Sigmoid colon (tissue), 7 donors: ENCODE results near the gene TNFRSF18. TPM values are rescaled to one million over a fixed set of nuclear protein-coding genes. Genes with fewer than 3 reads are reported as not detected.

Experiments used
- DNase-seq: peaks from one replicate; pipeline ENCODE4 v3.0.0-alpha.2; 2019
- H3K27ac ChIP-seq, 4 donors: fragments of 200-600 bp; sonication (generic); one replicate each; pipeline ENCODE4 v1.5.1; 2016 to 2019; ENCODE audit warnings: mild to moderate bottlenecking in 1 of 4
- H3K27me3 ChIP-seq, 3 donors: fragments of 200-600 bp; sonication (generic); one replicate each; pipeline ENCODE4 v1.5.1; 2019; ENCODE audit warnings: mild to moderate bottlenecking in 1 of 3
- H3K36me3 ChIP-seq, 4 donors: fragments of 200-600 bp; sonication (generic); one replicate each; pipeline ENCODE4 v1.5.1; 2016 to 2019
- H3K4me1 ChIP-seq, 4 donors: fragments of 200-600 bp; sonication (generic); one replicate each; pipeline ENCODE4 v1.5.1; 2017 to 2019
- H3K4me3 ChIP-seq, 4 donors: fragments of 200-600 bp; sonication (generic); one replicate each; pipeline ENCODE4 v1.5.1; 2017 to 2019; ENCODE audit warnings: mild to moderate bottlenecking in 2 of 4, moderate library complexity in 1 of 4
- H3K9me3 ChIP-seq, 4 donors: fragments of 200-600 bp in 3 of 4; sonication (generic) in 3 of 4; one replicate each; pipeline versions ENCODE4 v1.5.1 to v1.6.1; 2013 to 2019
- CTCF ChIP-seq, 4 experiments: fragments of 450-650 bp in 3 of 4; fragments of 200-600 bp in 1 of 4; IDR thresholded peaks; one replicate each; pipeline ENCODE4 v1.5.1; 2016 to 2019; ENCODE audit warnings: antibody characterized with exemption in 4 of 4, mild to moderate bottlenecking in 3 of 4, moderate library complexity in 2 of 4
- EP300 ChIP-seq, 4 donors: sonication (generic); formaldehyde crosslinking; IDR thresholded peaks; one replicate each; pipeline ENCODE4 v1.6.1; 2017; ENCODE audit warnings: antibody characterized with exemption in 4 of 4
- POLR2A ChIP-seq, 2 donors: fragments of 450-650 bp; IDR thresholded peaks; one replicate each; pipeline ENCODE4 v1.6.1; 2016; ENCODE audit warnings: antibody characterized with exemption in 2 of 2, mild to moderate bottlenecking in 2 of 2, moderate library complexity in 2 of 2
- POLR2AphosphoS5 ChIP-seq, 4 donors: sonication (generic); formaldehyde crosslinking; IDR thresholded peaks; one replicate each; pipeline ENCODE4 v1.6.1; 2017; ENCODE audit warnings: antibody characterized with exemption in 4 of 4
- WGBS, 2 donors: extraction: QIAGEN DNeasy Blood & Tissue Kit; methylation state at CpG; one replicate each; pipeline ENCODE4 v1.1.7; 2013; 5-methylcytosine and 5-hydroxymethylcytosine counted together
- intact Hi-C: fragments of 100-400 bp; cut with DNase I; formaldehyde crosslinking; loops from one replicate; pipeline ENCODE4 v1.15.1; 2023
- polyA plus RNA-seq, 3 donors: library from polyadenylated mRNA; stranded (reverse); fragments of 200-250 nt; gene quantifications; one replicate each; pipeline ENCODE4 v1.2.3, GENCODE V29; 2013
- total RNA-seq, 4 donors: library from RNA; depleted of rRNA; stranded (reverse); fragments of >200 nt; gene quantifications; one replicate each; pipeline ENCODE4 v1.1.0, GENCODE V29; 2016
- donor health status: healthy with polysubstance abuse.
- donor health status: Bipolar disorder and iron deficiency.
- donor health status: healthy.

Gene TNFRSF18
- total and polyA plus RNA-seq, 7 donors = 0.71 to 3.9 (median 1.2) TPM; not detected in 4

GRCh38 chr1:1240822-1241587, 34.6 kb upstream of the TNFRSF18 start:
- H3K4me1 ChIP-seq = peaks cover 0 to 13% (median under 1%) of the 10 kb centered on the region in 4 donors
- H3K9me3 ChIP-seq = no peaks in the 10 kb centered on the region
- no peak for TF ChIP-seq POLR2A (IDR thresholded peaks at IDR 0.05)
- no peak for TF ChIP-seq POLR2AphosphoS5 (IDR thresholded peaks at IDR 0.05)
- TF ChIP-seq CTCF (IDR thresholded peaks at IDR 0.05) = no peak
- no peak for TF ChIP-seq EP300 (IDR thresholded peaks at IDR 0.05)
- DNase-seq = no peak
- intact Hi-C loops = no loop called here
- H3K36me3 ChIP-seq = no peaks in the 10 kb centered on the region
- no peak overlapping the region for H3K4me3 ChIP-seq
- peaks cover 8 to 39% (median 33%) of the 10 kb centered on the region in 3 donors for H3K27me3 ChIP-seq
- 33 to 63% methylated on average over 23 of the region's 23 CpGs for WGBS, 2 donors
- H3K27ac ChIP-seq = no peak overlapping the region

- TF ChIP-seq EP300 (IDR thresholded peaks at IDR 0.05) (no peak), CTCF (IDR thresholded peaks at IDR 0.05) (no peak), POLR2A (IDR thresholded peaks at IDR 0.05) (no peak), POLR2AphosphoS5 (IDR thresholded peaks at IDR 0.05) (no peak)
- H3K27me3 ChIP-seq = peaks cover 8 to 33% (median 26%) of the 10 kb centered on the region in 3 donors
- no peak overlapping the region for H3K4me3 ChIP-seq
- no peak for DNase-seq
- H3K4me1 ChIP-seq = peaks cover 0 to 13% (median 0%) of the 10 kb centered on the region in 4 donors
- 39 to 67% methylated on average over 11 of the region's 11 CpGs for WGBS, 2 donors
- no peaks in the 10 kb centered on the region for H3K9me3 ChIP-seq
- no peaks in the 10 kb centered on the region for H3K36me3 ChIP-seq
- no peak overlapping the region for H3K27ac ChIP-seq
- intact Hi-C loops = no loop called here
These were observed 33.9 kb upstream of the TNFRSF18 start for GRCh38 chr1:1240348-1240732.

GRCh38 chr1:1239614-1240347, 33.4 kb upstream of the TNFRSF18 start:
- Histone ChIP-seq H3K27ac (no peak overlapping the region), H3K4me3 (no peak overlapping the region), H3K4me1 (peaks cover 0 to 13% (median 0%) of the 10 kb centered on the region in 4 donors), H3K9me3 (no peaks in the 10 kb centered on the region), H3K36me3 (no peaks in the 10 kb centered on the region), H3K27me3 (peaks cover 8 to 31% (median 24%) of the 10 kb centered on the region in 3 donors)
- WGBS, 2 donors = 8 to 45% methylated on average over 30 of the region's 30 CpGs
- DNase-seq = no peak
- intact Hi-C loops = no loop called here
- TF ChIP-seq EP300 (IDR thresholded peaks at IDR 0.05) = no peak
- TF ChIP-seq CTCF (IDR thresholded peaks at IDR 0.05) = no peak

- 24 to 64% methylated on average over 15 of the region's 15 CpGs for WGBS, 2 donors
- DNase-seq = no peak
- Histone ChIP-seq H3K36me3 (no peaks in the 10 kb centered on the region), H3K4me1 (peaks cover 0 to 13% (median 0%) of the 10 kb centered on the region in 4 donors), H3K27me3 (peaks cover 8 to 31% (median 24%) of the 10 kb centered on the region in 3 donors), H3K27ac (no peak overlapping the region), H3K4me3 (no peak overlapping the region), H3K9me3 (no peaks in the 10 kb centered on the region)
- TF ChIP-seq POLR2A (IDR thresholded peaks at IDR 0.05) = no peak
- TF ChIP-seq POLR2AphosphoS5 (IDR thresholded peaks at IDR 0.05) = no peak
- no peak for TF ChIP-seq CTCF (IDR thresholded peaks at IDR 0.05)
- no peak for TF ChIP-seq EP300 (IDR thresholded peaks at IDR 0.05)
- intact Hi-C loops = no loop called here
These were observed 32.8 kb upstream of the TNFRSF18 start for GRCh38 chr1:1239227-1239613.
